Tibial nerve (tissue), 4 donors: ENCODE results near the gene TM2D3. TPM values are rescaled to one million over a fixed set of nuclear protein-coding genes. Genes with fewer than 3 reads are reported as not detected.

Experiments used
- DNase-seq, 2 donors: peaks; one replicate each; pipeline ENCODE4 v3.0.0-alpha.2; 2019; ENCODE audit warnings: low spot score in 2 of 2
- H3K27ac ChIP-seq, 4 donors: fragments of 200-600 bp; sonication (generic) in 3 of 4; one replicate each; pipeline ENCODE4 v1.5.1; 2017 to 2019; ENCODE audit warnings: mild to moderate bottlenecking in 1 of 4
- H3K27me3 ChIP-seq, 2 donors: fragments of 200-600 bp; sonication (generic) in 1 of 2; one replicate each; pipeline versions ENCODE4 v1.5.1 to v1.6.0; 2017 to 2019
- H3K36me3 ChIP-seq, 3 donors: fragments of 200-600 bp; sonication (generic); one replicate each; pipeline ENCODE4 v1.5.1; 2018 to 2019
- H3K4me1 ChIP-seq, 4 donors: fragments of 200-600 bp; sonication (generic) in 3 of 4; one replicate each; pipeline ENCODE4 v1.5.1; 2017 to 2019
- H3K4me3 ChIP-seq, 4 donors: fragments of 200-600 bp; sonication (generic) in 3 of 4; one replicate each; pipeline ENCODE4 v1.5.1; 2017 to 2019; ENCODE audit warnings: mild to moderate bottlenecking in 1 of 4, moderate library complexity in 1 of 4
- H3K9me3 ChIP-seq, 4 donors: fragments of 200-600 bp; sonication (generic) in 3 of 4; one replicate each; pipeline ENCODE4 v1.5.1; 2017 to 2019
- CTCF ChIP-seq, 5 experiments: fragments of 200-600 bp in 3 of 5; fragments of 450-650 bp in 2 of 5; sonication (generic) in 3 of 5; IDR thresholded peaks; one replicate each; pipeline ENCODE4 v1.5.1; 2016 to 2019; ENCODE audit warnings: antibody characterized with exemption in 5 of 5, mild to moderate bottlenecking in 3 of 5, moderate library complexity in 2 of 5
- EP300 ChIP-seq, 2 donors: sonication (generic); formaldehyde crosslinking; IDR thresholded peaks; one replicate each; pipeline ENCODE4 v1.6.1; 2017; ENCODE audit warnings: antibody characterized with exemption in 2 of 2, mild to moderate bottlenecking in 1 of 2
- POLR2A ChIP-seq, 2 donors: fragments of 450-650 bp; IDR thresholded peaks; one replicate each; pipeline ENCODE4 v1.6.1; 2017; ENCODE audit warnings: antibody characterized with exemption in 2 of 2, mild to moderate bottlenecking in 2 of 2, moderate library complexity in 2 of 2
- WGBS, 2 donors: methylation state at CpG; one replicate each; pipeline ENCODE4 v1.1.5; 2018; 5-methylcytosine and 5-hydroxymethylcytosine counted together
- total RNA-seq, 4 donors: library from RNA; depleted of rRNA; stranded (reverse); fragments of >200 nt; gene quantifications; one replicate each; pipeline ENCODE4 v1.1.0, GENCODE V29; 2016

Gene TM2D3
- total RNA-seq, 4 donors from 2014 or later = 33.5 to 54.0 (median 40.9) TPM

GRCh38 chr15:101609742-101610610 lies 42.2 kb downstream of the TM2D3 start:
- Histone ChIP-seq H3K36me3 (no peaks in the 10 kb centered on the region), H3K4me3 (no peak overlapping the region), H3K27me3 (no peaks in the 10 kb centered on the region), H3K9me3 (peaks cover 0 to 4% (median 0%) of the 10 kb centered on the region in 4 donors), H3K4me1 (peaks cover 0 to 11% (median 0%) of the 10 kb centered on the region in 4 donors), H3K27ac (no peak overlapping the region)
- TF ChIP-seq POLR2A (IDR thresholded peaks at IDR 0.05) = no peak
- no peak for TF ChIP-seq CTCF (IDR thresholded peaks at IDR 0.05)
- TF ChIP-seq EP300 (IDR thresholded peaks at IDR 0.05) = no peak
- DNase-seq = no peak
- 85 to 92% methylated on average over 20 to 22 of the region's 23 CpGs for WGBS, 2 donors

DNA sequence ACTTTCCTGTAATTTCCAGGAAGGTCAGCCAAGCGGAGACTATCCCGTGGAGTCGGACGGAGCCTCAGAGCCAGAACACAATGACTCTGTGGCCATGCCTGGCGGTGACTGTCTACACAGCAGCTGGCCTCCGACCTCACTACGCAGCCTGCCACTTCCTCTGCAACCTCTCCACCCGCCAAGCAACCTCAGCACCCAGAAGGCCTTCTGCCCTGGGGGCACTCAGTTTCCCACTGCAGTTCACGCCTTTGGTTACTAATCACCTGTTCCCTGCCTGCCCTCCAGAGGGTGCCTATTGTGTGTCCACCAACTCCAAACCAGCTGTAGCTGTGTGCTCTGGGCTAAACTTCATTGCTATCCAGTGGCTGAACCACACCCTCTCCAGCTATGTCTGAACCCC lies 44.0 kb downstream of the TM2D3 start:
- Histone ChIP-seq H3K36me3 (no peaks in the 10 kb centered on the region), H3K27ac (no peak overlapping the region), H3K27me3 (no peaks in the 10 kb centered on the region), H3K9me3 (peaks cover 0 to 4% (median 0%) of the 10 kb centered on the region in 4 donors), H3K4me3 (no peak overlapping the region), H3K4me1 (peaks cover 0 to 3% (median 0%) of the 10 kb centered on the region in 4 donors)
- no peak for DNase-seq
- TF ChIP-seq POLR2A (IDR thresholded peaks at IDR 0.05) (no peak), EP300 (IDR thresholded peaks at IDR 0.05) (no peak), CTCF (IDR thresholded peaks at IDR 0.05) (no peak)
- WGBS, 2 donors = 58 to 70% methylated on average over 9 of the region's 9 CpGs

DNA sequence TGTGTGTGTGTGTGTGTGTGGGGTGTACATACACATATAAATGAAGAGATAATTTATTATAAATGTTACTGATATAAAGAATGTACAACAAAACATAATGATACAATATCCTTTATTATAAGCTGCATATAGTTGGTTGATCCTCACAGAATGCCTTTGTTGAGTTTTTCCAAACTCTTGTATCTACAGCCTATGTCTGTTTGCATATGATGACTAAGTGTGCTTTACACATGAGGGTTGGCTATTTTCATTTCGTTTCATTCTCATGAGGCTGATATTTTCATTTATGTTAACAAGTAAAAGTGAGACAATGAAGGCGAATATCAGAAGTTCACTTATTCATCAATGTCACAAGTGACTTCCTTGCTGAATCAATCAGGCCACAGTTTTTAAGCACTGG lies 45.1 kb downstream of the TM2D3 start:
- no peaks in the 10 kb centered on the region for H3K27me3 ChIP-seq
- TF ChIP-seq POLR2A (IDR thresholded peaks at IDR 0.05) = no peak
- no peak for TF ChIP-seq EP300 (IDR thresholded peaks at IDR 0.05)
- no peak for TF ChIP-seq CTCF (IDR thresholded peaks at IDR 0.05)
- H3K36me3 ChIP-seq = no peaks in the 10 kb centered on the region
- H3K27ac ChIP-seq = no peak overlapping the region
- no peaks in the 10 kb centered on the region for H3K4me1 ChIP-seq
- DNase-seq = no peak
- H3K9me3 ChIP-seq = peaks cover 0 to 4% (median 0%) of the 10 kb centered on the region in 4 donors
- WGBS, 2 donors = 69 to 73% methylated on average over 2 of the region's 2 CpGs
- H3K4me3 ChIP-seq = no peak overlapping the region

DNA sequence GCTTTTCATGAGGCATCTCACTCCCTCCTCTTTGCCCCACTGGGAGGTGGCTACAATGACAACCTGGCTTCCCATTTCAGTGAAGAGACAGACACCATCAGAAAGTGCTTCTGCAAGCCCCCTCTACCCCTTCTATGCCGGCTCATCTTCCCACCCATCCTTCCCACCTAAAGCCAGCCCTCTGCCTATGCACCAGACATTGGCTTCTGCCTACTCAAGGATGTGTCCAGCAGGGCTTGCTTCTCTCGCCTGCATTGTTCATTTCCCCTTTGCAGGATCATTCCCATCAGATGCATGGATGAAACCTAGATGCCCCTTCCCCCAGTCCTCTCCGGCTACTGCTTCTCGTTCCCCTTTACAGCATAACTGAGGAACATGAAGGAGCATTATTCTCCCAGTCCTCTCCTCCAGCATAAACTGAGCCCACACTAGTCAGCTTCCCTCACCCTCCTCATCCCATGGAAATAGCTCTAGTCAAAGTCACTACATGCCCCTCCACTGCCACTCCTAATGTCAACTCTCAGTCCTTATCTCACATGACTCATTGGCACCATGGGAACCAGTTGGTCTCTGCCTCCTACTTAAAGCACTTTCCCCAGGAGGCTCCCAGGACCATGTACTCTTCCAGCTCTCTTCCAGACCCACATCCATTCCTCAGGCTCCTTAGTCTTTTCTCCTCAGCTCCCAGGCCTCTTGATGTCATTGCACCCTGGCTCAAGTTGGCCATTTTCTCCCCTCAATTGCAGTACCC lies 47.9 kb downstream of the TM2D3 start:
- DNase-seq = no peak
- Histone ChIP-seq H3K27ac (no peak overlapping the region), H3K9me3 (peaks cover 0 to 4% (median 0%) of the 10 kb centered on the region in 4 donors), H3K27me3 (no peaks in the 10 kb centered on the region), H3K36me3 (no peaks in the 10 kb centered on the region), H3K4me3 (no peak overlapping the region), H3K4me1 (no peaks in the 10 kb centered on the region)
- WGBS, 2 donors = 85 to 92% methylated on average over 4 of the region's 4 CpGs
- no peak for TF ChIP-seq POLR2A (IDR thresholded peaks at IDR 0.05)
- no peak for TF ChIP-seq CTCF (IDR thresholded peaks at IDR 0.05)
- no peak for TF ChIP-seq EP300 (IDR thresholded peaks at IDR 0.05)

- no peaks in the 10 kb centered on the region for H3K36me3 ChIP-seq
- TF ChIP-seq POLR2A (IDR thresholded peaks at IDR 0.05) = no peak
- no peak for TF ChIP-seq EP300 (IDR thresholded peaks at IDR 0.05)
- TF ChIP-seq CTCF (IDR thresholded peaks at IDR 0.05) = no peak
- no peaks in the 10 kb centered on the region for H3K27me3 ChIP-seq
- no peaks in the 10 kb centered on the region for H3K4me1 ChIP-seq
- H3K27ac ChIP-seq = no peak overlapping the region
- H3K4me3 ChIP-seq = no peak overlapping the region
- no peak for DNase-seq
- 86 to 88% methylated on average over 6 of the region's 6 CpGs for WGBS, 2 donors
- peaks cover 0 to 4% (median 0%) of the 10 kb centered on the region in 4 donors for H3K9me3 ChIP-seq
Observed at GRCh38 chr15:101602801-101603200, 49.4 kb downstream of the TM2D3 start.
